Neutrophil (primary cell): ENCODE results near the gene OR5D18.

Experiments used
- H3K27ac ChIP-seq: fragments of 200-600 bp; sonication (generic); 2 replicates; pipeline ENCODE4 v1.5.1; 2016; ENCODE audit warnings: mild to moderate bottlenecking, moderate library complexity
- H3K27me3 ChIP-seq: fragments of 200-600 bp; sonication (generic); 2 replicates; pipeline ENCODE4 v1.6.0; 2016; ENCODE audit warnings: mild to moderate bottlenecking
- H3K36me3 ChIP-seq: fragments of 200-600 bp; sonication (generic); 2 replicates; pipeline ENCODE4 v1.5.1; 2017
- H3K4me1 ChIP-seq, 2 experiments: fragments of 200-600 bp in 1 of 2; sonication (generic) in 1 of 2; 1 replicate in 1 of 2; 2 replicates in 1 of 2; pipeline versions ENCODE4 v1.5.1 to v1.6.1; 2013 to 2016; ENCODE audit warnings: low read depth in 1 of 2, low read length in 1 of 2, mild to moderate bottlenecking in 1 of 2, moderate library complexity in 1 of 2; ENCODE audit not compliant: control insufficient read depth in 1 of 2, insufficient read depth in 1 of 2
- H3K4me3 ChIP-seq, 2 experiments: fragments of 200-600 bp in 1 of 2; sonication (generic) in 1 of 2; 1 replicate in 1 of 2; 2 replicates in 1 of 2; pipeline ENCODE4 v1.5.1; 2013 to 2016; ENCODE audit warnings: low read depth in 1 of 2, low read length in 1 of 2, mild to moderate bottlenecking in 1 of 2, moderate library complexity in 1 of 2
- H3K9me3 ChIP-seq: fragments of 200-600 bp; sonication (generic); 2 replicates; pipeline ENCODE4 v1.5.1; 2016
- CTCF ChIP-seq: fragments of 200-600 bp; sonication (generic); IDR thresholded peaks from 2 replicates; pipeline ENCODE4 v1.5.1; 2016; ENCODE audit warnings: antibody characterized with exemption

The OR5D18 gene

GRCh38 chr11:55819330-55819729 lies at the start of gene OR5D18:
TSS of gene OR5D18 (plus strand) at chr11:55819630. CDS start at chr11:55819630, 0 bp downstream.
- TF ChIP-seq CTCF: no peak
- Histone ChIP-seq H3K9me3 (no peaks in the 10 kb centered on the region), H3K36me3 (no peaks in the 10 kb centered on the region)

GRCh38 chr11:55773138-55773537 lies 46.3 kb upstream of the OR5D18 start, which contains the start of gene OR5D13:
TSS of gene OR5D13 (plus strand) at chr11:55773438. CDS start at chr11:55773438, 0 bp downstream.
- no peak within 1 kb of the TSS for H3K4me3 ChIP-seq
- H3K9me3 ChIP-seq: no peaks in the 10 kb centered on the region

More at GRCh38 chr11:55819330-55819729, at the start of gene OR5D18:
- no peaks in the 10 kb centered on the region for H3K27me3 ChIP-seq
- no peak within 1 kb of the TSS for H3K4me3 ChIP-seq
- H3K27ac ChIP-seq: no peak within 1 kb of the TSS
- no peaks in the 10 kb centered on the region for H3K4me1 ChIP-seq

GRCh38 chr11:55791606-55792005 lies 27.8 kb upstream of the OR5D18 start:
- Histone ChIP-seq H3K27me3 (no peaks in the 10 kb centered on the region), H3K27ac (no peak overlapping the region), H3K4me3 (no peak overlapping the region), H3K36me3 (no peaks in the 10 kb centered on the region), H3K4me1 (no peaks in the 10 kb centered on the region), H3K9me3 (no peaks in the 10 kb centered on the region)
- TF ChIP-seq CTCF: no peak

More at GRCh38 chr11:55773138-55773537, 46.3 kb upstream of the OR5D18 start, which contains the start of gene OR5D13:
- Histone ChIP-seq H3K27ac (no peak within 1 kb of the TSS), H3K27me3 (no peaks in the 10 kb centered on the region), H3K4me1 (no peaks in the 10 kb centered on the region), H3K36me3 (no peaks in the 10 kb centered on the region)
- no peak for TF ChIP-seq CTCF

- no peak for TF ChIP-seq CTCF
These were observed 26.1 kb upstream of the OR5D18 start for GRCh38 chr11:55793321-55793720.

GRCh38 chr11:55795256-55795655 lies 24.2 kb upstream of the OR5D18 start, which contains the start of gene OR5D14:
TSS of gene OR5D14 (plus strand) at chr11:55795556. CDS start at chr11:55795556, 0 bp downstream.
- Histone ChIP-seq H3K36me3 (no peaks in the 10 kb centered on the region), H3K4me1 (no peaks in the 10 kb centered on the region), H3K4me3 (no peak within 1 kb of the TSS), H3K27me3 (no peaks in the 10 kb centered on the region), H3K27ac (no peak within 1 kb of the TSS), H3K9me3 (no peaks in the 10 kb centered on the region)
- no peak for TF ChIP-seq CTCF

More at GRCh38 chr11:55793321-55793720, 26.1 kb upstream of the OR5D18 start:
- no peaks in the 10 kb centered on the region for H3K27me3 ChIP-seq
- H3K36me3 ChIP-seq: no peaks in the 10 kb centered on the region
- no peaks in the 10 kb centered on the region for H3K9me3 ChIP-seq
- H3K27ac ChIP-seq: no peak overlapping the region
- H3K4me3 ChIP-seq: no peak overlapping the region
- no peaks in the 10 kb centered on the region for H3K4me1 ChIP-seq
